ENCODE data around the gene NEUROD4. TPM values are rescaled to one million over a fixed set of nuclear protein-coding genes. Genes with fewer than 3 reads are reported as not detected.

Gene NEUROD4
- total RNA-seq, 1 donor from 2014 or later, result 1.6 TPM

DNA sequence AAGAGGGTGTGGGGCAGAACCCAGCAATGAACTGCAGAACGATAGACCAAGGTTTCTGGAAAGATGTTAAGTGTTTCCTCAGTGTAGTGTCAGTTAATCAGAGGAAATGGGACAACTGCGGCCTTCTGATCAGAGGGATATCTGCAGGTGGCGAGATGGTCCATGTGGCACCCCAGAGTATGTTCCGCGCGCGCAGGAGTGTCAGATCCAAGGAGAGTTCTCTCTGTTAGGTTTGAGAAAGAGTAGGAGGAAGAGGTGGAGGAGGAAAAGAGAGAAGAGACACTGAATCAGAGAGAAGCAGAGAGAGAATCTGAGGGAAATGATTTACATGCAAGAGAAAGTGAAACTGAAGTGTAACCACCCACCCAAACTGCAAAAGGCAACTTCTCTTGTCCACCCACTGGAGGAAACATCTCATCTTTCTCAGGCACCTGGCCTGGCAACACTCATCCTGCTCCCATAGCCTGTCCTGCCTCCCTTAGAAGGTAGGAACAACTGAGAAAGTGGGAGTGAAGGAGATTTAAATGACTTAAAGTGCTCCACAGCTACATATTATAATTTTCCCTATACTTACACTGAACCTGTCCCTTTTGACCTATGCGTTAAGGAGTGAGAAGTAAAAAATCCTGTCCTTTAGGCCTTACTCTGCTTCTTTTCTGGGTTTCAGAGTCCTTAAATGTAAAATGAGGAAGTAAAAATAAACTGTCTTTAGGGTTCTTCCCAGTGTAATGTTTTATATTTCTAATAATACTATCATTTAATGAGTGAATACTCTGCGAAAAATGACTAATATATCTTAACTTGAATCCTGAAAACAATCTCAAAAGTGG lies 28.4 kb upstream of the NEUROD4 start:
- peaks cover 26% of the 10 kb centered on the region for H3K27me3 Mint-ChIP-seq
- TF ChIP-seq, protein P1, sequence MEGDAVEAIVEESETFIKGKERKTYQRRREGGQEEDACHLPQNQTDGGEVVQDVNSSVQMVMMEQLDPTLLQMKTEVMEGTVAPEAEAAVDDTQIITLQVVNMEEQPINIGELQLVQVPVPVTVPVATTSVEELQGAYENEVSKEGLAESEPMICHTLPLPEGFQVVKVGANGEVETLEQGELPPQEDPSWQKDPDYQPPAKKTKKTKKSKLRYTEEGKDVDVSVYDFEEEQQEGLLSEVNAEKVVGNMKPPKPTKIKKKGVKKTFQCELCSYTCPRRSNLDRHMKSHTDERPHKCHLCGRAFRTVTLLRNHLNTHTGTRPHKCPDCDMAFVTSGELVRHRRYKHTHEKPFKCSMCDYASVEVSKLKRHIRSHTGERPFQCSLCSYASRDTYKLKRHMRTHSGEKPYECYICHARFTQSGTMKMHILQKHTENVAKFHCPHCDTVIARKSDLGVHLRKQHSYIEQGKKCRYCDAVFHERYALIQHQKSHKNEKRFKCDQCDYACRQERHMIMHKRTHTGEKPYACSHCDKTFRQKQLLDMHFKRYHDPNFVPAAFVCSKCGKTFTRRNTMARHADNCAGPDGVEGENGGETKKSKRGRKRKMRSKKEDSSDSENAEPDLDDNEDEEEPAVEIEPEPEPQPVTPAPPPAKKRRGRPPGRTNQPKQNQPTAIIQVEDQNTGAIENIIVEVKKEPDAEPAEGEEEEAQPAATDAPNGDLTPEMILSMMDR (conservative IDR thresholded peaks at IDR 0.05), result no peak

DNA sequence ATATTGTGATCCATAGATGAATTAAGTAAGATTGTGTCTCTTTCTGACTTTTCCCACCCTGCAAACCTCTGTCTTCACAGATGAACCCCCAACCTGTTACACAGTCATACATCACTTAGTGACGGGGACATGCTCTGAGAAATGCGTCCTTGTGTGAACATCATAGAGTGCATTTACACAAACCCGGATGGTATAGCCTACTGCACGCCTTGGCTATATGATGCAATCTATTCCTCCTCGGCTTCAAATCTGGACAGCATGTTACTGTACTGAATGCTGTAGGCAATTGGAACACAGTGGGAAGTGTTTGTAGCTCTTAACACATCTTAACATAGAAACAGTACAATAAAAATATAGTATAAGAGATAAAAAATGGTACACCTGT lies 27.8 kb upstream of the NEUROD4 start:
- H3K27ac Mint-ChIP-seq, result no peak overlapping the region
- H3K4me1 Mint-ChIP-seq (ENCODE audit: unreplicated experiment), result no peaks in the 10 kb centered on the region
- peaks cover 30% of the 10 kb centered on the region for H3K27me3 Mint-ChIP-seq
- H3K36me3 Mint-ChIP-seq, result no peaks in the 10 kb centered on the region
- H3K9me3 Mint-ChIP-seq, result no peaks in the 10 kb centered on the region
- TF ChIP-seq, protein P1 (conservative IDR thresholded peaks at IDR 0.05), result no peak
- no peak overlapping the region for H3K4me3 Mint-ChIP-seq
- no peak for DNase-seq (ENCODE audit: extremely low spot score, unreplicated experiment)

More for the DNA sequence above, 28.4 kb upstream of the NEUROD4 start:
- DNase-seq (ENCODE audit: extremely low spot score, unreplicated experiment), result no peak
- H3K9me3 Mint-ChIP-seq, result no peaks in the 10 kb centered on the region
- H3K4me3 Mint-ChIP-seq, result no peak overlapping the region
- H3K4me1 Mint-ChIP-seq (ENCODE audit: unreplicated experiment), result no peaks in the 10 kb centered on the region
- no peaks in the 10 kb centered on the region for H3K36me3 Mint-ChIP-seq
- no peak overlapping the region for H3K27ac Mint-ChIP-seq

DNA sequence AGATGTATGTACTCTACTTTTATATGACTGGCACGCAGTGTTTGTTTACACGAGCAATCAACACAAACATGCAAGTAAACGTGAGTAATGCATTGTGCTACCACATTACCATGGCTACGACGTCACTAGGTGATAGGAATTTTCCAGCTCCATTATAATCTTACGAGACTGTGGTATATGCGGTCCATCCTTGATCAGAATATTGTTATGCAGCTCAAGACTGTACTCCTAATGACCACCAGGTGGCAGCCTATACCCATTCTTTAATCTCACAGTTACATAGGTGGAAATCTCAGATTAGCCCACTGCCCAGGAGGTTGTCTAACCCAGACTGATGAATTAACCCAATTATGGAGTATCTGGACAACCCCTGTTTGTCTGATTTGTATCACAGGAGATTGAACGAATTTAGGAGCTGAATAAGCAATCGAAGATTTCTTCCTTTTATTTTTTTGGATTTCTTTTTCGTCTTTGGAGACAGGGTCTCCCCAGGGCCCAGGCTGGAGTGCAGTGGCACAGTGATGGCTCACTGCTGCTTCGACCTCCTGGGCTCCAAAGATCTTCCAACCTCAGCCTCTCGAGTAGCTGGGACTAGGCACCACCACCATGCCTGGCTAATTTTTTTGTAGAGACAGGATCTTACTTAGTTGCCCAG lies 26.5 kb upstream of the NEUROD4 start:
- Mint-ChIP-seq H3K27me3 (peaks cover 37% of the 10 kb centered on the region), H3K4me1 (ENCODE audit: unreplicated experiment) (no peaks in the 10 kb centered on the region), H3K36me3 (no peaks in the 10 kb centered on the region), H3K9me3 (no peaks in the 10 kb centered on the region), H3K27ac (no peak overlapping the region), H3K4me3 (no peak overlapping the region)
- TF ChIP-seq, protein P1 (conservative IDR thresholded peaks at IDR 0.05), result peak; percentile 93
- no peak for DNase-seq (ENCODE audit: extremely low spot score, unreplicated experiment)

DNA sequence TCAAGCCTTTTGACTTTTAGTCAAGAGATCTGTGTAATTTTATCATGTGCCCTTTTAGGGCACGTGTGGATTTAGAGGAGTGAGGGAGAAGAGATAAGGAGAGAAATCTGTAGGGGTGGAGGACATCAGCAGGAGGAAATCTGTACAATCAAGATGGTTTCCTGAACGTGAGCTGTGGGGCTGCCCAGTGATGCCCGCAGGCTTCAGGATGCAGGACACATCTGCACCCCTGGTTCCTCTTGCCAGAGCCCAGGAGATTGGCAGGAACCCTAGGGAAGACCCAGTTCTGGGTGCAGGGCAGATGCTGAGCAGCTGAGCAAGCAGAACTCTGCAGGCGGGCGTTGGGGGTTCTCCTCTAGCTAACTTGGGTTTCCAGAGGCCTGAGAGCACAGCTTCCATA lies 23.6 kb upstream of the NEUROD4 start:
- TF ChIP-seq, protein P1 (conservative IDR thresholded peaks at IDR 0.05), result no peak
- no peaks in the 10 kb centered on the region for H3K9me3 Mint-ChIP-seq
- no peak for DNase-seq (ENCODE audit: extremely low spot score, unreplicated experiment)
- H3K4me3 Mint-ChIP-seq, result no peak overlapping the region
- H3K27me3 Mint-ChIP-seq, result peaks cover 29% of the 10 kb centered on the region
- H3K4me1 Mint-ChIP-seq (ENCODE audit: unreplicated experiment), result no peaks in the 10 kb centered on the region
- no peak overlapping the region for H3K27ac Mint-ChIP-seq
- H3K36me3 Mint-ChIP-seq, result no peaks in the 10 kb centered on the region

DNA sequence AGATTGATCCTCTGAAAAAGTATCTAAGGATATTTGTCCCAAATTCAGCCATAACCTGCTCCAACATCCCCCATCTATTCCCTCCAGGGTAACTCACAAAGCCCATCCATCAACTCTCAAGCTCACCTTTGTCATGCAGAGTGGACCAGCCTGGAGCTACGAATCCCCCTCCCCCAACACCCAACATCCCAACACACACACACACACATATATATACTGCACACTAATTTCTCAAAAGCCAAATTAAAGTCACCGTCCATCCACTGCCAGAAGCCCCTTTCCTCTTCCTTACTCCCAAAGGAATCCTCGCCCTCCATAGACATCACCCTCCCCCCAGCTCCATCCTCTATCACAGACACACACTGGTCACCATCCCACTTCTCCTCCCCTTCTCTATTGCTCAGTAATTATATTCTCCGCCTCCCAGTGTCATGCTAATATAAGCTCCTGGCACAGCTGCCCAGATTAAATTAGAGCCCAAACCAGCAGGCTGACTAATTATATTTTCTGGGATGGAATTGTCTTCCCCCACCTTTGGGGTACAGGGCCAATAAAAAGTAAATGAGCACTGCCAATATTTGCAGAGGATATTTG lies 21.7 kb upstream of the NEUROD4 start:
- no peaks in the 10 kb centered on the region for H3K4me1 Mint-ChIP-seq (ENCODE audit: unreplicated experiment)
- no peak overlapping the region for H3K4me3 Mint-ChIP-seq
- no peak for DNase-seq (ENCODE audit: extremely low spot score, unreplicated experiment)
- H3K9me3 Mint-ChIP-seq, result no peaks in the 10 kb centered on the region
- TF ChIP-seq, protein P1 (conservative IDR thresholded peaks at IDR 0.05), result no peak
- H3K27ac Mint-ChIP-seq, result no peak overlapping the region
- H3K36me3 Mint-ChIP-seq, result no peaks in the 10 kb centered on the region
- peaks cover 29% of the 10 kb centered on the region for H3K27me3 Mint-ChIP-seq
